HG03469 (cell line): ENCODE data around the gene DTX1.
"Not testable (repeated sequence)": the region's sequence is repeated elsewhere in the genome, so short reads cannot be mapped to it uniquely, and the experiment has no call there.

Experiments used
- ATAC-seq: cut with Tn5 transposase; IDR thresholded peaks from one replicate; pipeline ENCODE4 v1.9.1; 2021; ENCODE audit warnings: mild to moderate bottlenecking, moderate library complexity, moderate number of reproducible peaks; ENCODE audit not compliant: unreplicated experiment

DTX1 gene

DNA sequence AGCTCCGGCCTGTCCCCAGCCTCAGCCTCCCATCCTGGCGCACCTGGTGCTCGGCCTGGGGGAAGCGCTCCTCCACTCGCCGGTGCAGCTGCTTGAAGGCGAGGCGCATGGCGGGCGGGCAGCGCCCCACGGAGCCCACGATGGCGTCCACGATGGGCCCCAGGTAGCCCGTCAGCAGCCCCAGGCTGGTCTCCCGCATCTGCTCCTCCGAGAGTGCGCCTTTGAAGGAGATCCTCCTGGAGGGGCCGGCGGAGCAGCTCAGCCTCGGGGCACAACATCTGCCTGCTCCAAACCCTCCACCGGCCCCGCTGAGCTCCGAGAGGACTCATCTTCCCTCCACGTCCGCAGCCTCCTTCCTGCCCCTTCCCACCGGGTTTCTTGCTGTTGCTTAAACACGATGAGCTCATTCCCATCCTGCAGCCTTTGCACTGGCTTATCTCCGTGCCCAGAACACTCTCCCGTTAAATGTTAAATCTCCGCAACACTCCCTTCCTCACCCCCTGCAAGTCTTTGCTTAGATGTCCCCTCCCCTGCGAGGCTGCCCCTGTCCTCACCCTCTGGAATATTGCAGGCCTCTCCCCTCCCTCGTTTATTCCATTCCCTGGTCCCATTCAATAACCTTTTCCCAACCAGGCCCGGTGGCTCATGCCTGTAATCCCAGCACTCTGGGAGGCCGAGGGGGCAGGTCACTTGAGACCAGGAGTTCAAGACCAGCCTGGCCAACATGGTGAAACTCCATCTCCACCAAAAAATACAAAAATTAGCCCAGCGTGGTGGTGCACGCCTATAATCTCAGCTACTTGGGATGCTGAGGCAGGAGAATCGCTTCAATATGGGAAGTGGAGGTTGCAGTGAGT is 55.7 kb downstream of the DTX1 start:
- no peak for ATAC-seq

DNA sequence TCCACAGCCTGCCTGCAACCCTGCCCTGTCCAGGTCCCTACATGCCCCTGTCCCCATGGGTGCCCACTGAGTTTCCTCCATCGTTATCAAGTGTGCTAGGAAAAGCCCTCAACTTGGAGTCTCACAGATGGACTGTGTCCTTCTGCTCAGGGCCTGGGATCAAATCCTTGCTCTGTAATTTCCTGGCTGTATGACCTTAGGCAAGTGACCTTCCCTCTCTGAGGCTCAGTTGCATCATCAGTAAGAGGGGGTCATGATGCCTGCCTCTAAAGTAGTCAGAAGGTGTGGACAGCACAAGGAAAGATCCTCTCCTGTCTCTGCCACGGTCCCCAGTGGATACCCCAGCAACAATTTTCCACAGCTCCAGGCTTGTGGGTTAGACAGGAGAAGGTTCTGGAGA is 56.9 kb downstream of the DTX1 start:
- no peak for ATAC-seq

DNA sequence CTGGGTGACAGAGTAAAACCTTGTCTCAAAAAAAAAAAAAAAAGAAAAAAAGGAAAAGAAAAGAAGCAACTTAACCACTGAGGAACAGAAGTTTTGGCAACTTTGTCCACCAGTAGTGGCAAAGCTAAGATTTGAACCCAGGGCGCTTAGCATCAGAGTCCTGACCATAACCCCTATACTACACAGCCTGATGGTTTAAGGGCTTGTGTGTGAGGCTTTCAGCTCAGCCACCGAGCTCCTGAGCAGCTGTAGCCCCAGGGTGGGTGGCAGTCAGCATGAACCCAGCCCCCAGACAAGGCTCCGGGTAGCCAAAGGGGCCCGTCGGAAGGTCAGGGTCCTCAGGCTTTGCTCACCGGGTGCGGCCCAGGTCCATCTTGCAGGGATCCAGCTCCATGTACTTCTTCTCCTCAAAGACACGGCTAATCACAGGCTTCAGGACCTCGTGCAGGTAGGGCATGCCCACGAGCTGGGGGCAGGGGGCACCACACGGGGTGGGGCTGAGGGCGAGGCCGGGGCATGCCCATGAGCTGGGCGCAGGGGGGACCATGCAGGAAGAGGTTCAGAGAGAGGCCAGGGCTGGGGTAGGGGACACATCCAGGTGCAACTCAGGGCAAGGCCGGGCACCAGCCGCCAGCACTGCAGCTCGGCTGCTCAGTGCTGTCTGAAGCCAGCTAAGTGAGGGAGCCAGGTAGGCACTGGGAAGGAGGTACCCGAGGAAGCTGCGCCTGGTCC is 58.1 kb downstream of the DTX1 start:
- ATAC-seq = no peak

DNA sequence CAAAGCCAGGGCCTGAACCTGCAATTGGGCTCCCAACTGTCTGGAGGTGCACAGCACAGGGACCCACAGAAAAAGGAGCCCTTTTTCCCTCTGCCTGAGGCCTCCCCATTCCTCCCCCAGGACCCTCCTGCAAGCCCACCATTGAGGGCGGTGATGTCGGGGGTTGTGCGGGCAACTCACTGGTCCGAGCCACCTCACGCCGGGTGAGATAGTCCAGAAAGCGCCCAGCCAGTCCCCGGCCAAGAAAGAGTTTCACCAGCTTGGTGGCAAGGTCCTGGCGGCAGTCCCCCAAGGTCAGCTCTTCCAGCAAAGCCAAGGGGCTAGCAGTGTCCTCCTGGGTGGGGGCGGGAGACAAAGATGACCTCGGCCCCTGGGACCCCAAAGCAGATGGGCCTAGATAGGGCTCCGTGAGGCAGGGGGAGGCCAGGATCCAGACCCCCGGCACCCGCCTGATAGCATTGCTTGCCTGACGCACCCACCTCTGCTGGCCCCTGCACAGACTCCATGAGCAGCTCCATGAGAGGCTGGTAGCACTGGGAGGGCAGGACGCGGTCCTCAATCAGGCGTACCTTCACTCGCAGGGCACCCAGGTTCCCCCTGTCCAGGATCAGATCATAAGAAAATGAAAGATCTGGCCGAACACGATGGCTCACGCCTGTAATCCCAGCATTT is 59.1 kb downstream of the DTX1 start:
- ATAC-seq = no peak

DNA sequence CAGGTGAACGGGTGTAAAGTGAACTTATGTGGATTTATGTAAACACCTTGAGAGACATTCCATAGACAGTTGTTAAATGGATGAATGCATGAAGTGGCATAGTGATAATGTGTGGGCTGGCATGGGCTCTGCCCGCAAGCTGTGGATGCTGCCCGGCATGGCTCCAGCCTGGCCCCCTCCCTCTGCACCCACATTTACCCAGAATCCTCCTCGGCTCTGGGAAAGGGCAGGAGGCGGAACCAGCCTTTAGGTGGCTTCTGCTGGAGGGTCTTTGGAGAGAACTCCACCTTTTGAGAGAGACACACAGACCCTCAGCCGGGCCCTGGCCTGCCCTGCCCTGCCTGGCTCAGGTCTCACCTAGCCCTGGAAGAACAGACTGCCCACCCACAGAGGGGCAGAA is 60.3 kb downstream of the DTX1 start:
- ATAC-seq = no peak

DNA sequence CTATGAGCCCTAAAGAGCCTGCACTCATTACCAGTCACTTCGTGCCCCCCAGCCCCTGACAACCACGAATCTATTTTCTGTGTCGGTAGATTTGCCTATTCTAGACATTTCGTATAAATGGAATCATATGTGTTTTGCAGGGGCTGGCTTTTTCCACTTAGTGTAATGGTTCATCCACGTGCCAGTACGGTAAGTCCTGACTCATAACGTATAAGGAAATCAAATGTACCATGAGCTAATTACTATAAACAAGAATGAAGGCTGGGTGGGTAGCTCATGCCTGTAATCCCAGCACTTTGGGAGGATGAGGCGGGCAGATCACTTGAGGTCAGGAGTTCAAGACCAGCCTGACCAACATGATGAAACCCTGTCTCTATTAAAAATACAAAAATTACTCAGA is 61.2 kb downstream of the DTX1 start:
- not testable (repeated sequence) for ATAC-seq

DNA sequence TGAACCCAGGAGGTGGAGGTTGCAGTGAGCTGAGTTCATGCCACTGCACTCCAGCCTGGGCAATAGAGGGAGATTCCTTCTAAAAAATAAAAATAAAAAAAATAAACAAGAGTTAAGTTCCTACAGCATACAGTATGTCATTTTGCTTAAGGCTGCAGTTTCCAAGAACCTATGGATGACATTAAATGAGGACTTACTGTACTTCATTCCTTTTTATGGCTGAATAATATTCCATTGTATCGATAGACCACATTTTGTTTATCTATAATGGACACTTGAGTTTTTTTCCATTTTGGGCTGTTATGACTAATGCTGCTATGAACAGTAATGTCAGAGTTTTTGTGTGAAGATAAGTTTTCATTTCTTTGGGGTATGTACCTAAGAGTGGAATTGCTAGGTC is 61.6 kb downstream of the DTX1 start:
- no peak for ATAC-seq

DNA sequence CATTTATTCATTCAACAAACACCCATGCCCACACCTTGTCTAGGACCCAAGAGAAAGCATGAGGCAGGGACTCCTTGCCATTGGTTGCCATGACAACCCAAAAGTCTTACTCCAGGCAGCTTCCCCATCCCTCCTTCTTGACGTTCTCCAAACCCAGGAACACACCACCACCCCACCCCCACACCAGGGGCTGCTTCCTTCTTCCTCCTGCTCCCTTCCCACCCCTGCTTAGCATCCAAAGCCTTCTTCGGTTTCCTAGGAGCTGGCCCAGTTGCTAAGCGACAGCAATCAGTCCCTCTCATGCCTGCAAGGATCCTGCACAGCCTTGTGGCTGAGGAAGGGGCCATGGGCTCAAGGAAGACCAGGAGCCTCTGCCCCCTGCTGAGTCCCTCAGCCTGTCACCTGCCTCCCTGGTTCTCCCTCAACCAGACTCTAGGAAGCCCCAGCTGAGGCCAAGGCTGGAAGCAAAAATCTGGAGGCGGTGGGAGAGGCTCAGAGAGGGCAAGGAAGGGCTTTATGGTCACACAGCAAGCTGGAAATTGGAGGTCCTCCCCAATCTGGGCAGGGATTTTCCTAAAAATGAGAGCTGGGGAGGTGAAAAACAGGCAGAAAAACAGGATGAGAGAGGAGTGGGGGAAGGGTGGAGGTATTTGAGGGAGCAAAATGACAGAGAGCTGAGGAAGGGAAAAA is 63.6 kb downstream of the DTX1 start:
- ATAC-seq = no peak

DNA sequence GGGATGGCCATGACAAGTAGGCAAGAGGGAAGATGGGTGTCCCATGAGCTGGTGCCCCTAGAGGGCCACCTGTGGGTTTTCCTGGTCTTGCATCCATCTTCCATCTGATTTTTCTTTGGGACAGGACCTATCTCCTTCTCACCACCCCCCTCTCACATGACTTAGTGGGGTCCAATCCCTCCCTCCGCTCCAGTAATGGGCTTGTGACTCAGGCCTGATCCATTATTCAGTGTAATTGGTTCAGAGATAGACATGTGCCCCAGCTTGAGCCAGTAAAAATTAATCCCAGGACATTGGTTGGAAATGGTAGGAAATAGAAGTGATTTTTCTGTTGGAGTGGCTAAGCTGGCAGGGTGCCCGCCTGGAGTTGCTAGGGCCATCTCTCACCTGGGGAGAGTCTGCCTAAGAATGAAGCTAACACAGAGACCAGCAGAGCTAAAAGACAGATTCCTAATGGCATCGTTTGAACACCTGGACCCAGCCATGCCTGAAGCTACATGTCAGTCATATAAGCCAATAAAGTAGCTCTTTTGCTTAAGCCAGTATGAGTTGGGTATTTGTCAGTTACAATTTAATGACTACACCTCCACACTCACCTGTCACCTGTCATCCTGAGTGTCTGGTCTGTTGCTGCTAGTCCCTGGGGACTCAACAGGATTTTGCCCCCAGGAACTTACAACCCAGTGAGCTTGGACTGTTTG is 64.3 kb downstream of the DTX1 start:
- ATAC-seq = no peak

DNA sequence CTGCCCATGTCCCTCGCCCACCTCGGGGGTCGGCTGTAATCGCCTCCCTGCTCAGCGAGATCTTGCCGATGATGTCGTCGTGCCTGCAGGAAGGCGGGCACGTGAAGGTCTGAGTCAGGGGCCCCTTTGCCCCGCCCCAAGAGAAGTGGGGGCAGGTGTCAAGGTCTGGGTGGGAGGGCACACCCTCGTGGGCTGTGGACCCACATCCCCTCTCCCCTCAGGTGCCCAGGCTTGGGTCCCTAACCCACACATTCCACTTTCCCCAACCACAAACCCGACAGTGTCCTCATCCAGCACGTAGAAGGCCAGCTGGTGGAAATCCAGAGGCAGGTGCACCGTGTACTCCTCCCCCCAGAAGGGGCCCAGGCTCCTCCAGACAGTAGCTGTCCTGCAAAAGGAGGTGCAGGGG is 71.3 kb downstream of the DTX1 start:
- ATAC-seq = no peak

DNA sequence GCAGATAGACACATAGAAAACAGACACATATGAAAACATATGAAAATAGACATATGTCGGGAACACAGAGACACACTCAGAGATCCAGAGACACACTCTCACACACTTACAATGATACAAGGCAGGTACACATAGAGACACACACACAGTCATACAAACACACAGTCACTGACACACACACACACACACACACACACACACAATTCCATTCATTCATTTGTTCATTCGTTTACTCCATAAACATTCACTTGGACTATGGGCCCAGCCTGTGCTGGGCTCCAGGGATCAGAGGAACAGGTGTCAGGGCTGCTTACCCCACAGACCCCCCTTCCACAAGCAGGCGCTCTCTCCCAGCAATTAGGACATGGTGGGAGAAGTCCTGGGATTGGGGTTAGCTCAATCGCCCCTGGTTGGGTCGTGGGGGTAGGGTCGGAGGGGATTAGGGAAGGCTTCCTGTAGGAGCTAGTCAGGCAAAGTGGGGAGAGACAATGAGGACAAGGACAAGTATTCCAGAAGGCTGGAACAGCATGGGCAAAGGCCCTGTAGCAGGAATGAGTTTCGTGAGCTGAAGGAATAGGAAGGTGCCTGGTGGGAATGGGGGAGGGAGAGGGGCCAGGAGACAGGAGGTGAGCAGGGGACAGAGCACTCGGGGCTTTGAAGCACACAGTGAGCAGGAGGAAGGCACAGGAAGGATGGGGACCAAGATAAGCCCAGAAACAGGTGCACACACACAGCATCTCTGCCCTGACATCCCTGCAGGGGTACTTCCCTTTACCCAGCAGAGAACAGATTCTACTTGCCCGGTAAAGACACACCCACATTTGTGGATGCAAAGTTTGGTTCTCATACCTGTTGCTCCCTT is 72.5 kb downstream of the DTX1 start:
- no peak for ATAC-seq

DNA sequence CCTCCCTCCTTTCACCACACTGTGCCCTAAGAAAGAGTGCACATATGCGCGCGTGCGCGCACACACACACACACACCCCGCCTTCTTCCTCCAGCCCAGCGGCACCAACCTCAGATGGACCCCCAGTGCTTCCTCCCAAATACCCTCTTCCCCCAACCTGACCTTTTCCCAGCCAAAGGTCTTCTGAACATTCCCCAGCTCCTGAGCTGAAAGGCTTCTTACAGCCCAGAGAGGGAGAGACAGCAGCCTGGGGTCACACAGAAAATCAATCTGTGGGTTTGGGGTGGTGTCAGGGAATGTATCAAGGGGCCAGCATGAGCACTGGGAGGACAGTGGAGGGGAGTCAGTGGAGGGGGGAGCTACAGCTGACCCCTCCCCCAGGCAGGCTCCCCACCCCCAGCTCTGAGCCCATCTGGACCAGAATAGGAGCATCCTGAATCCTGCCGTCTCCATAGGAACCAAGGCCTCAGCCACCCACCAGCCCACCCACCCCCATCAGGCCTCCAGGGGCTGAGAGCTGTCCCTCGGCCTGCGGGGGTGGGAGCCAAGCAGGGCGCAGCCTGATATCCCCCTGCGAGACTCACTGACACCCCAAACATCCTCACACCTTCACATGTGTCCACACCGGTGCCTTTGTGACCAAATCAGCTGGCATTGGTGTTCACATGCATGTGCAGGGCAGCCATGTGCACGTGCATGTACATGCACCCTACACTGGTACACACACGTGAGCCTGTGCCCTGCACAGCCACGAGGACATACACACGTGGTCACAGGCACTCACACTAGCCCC is 73.3 kb downstream of the DTX1 start:
- ATAC-seq = no peak

DNA sequence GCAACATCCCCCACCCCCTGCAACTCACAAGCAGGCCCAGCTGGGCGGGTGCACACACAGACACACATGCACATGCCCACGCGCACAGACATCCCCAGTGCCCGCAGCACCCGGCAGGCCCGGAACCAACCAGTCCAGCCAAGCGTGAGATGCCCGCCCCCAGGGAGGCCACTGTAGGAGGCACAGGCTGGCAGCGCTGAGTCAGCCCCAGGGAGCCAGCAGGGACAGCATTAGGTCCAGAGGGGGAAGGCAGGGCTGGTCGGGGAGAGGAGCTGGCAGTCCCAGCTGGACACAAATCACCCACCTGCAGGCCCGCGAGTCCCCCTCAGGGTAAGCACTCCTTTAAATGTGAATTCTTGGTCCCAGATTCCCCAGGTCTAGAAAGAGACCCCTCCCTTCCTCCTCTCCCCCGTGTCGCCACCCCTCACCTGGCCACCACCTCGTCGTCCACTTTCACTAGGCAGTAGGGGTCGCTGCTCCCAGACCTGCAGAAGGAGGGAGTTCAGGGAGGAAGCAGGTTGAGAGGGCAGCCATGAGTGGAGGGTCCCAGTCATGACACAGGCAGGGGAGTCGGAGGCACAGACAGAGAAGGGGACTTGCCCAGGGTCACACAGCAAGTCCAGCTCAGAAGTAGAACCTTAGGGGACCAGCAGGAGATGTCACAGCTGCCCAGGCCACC is 74.1 kb downstream of the DTX1 start:
- no peak for ATAC-seq

DNA sequence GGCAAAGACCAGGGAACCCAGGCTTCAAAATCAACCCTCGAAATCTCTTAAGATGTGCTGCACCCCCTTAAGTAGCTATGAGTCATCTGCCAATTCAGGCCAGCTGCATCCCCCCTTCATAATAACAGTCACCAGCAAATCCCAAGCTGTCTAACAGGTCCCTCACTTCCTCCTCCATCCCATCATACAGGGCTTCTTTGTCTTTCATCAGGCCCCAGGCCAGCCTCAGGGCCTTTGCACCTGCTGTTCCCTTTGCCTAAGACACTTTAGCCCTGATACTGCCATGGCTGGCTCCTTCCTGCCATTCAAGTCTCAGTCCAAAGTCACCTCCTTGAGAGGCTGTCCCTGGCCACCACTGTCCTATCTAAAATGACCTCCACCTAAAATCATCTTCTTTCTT is 75.0 kb downstream of the DTX1 start:
- no peak for ATAC-seq

DNA sequence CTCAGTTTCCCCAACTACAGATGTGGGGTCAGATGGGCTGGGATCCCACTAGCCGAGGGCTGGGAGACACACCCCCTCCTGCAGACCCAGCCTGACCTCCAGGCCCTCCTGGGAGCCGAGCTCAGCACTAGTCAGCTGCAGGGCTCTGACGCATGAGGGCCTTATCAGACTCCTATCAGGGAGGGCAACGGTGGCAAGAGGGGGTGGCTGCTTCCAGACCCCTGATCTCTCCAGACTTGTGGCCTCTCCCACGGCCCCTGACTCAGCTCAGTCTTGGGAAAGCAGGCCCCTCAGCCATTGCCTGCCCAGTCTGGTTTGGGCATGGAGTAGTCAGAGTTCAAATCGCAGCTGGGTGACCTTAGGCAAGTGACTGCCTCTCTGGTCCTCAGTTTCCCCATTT is 76.5 kb downstream of the DTX1 start:
- ATAC-seq = no peak

DNA sequence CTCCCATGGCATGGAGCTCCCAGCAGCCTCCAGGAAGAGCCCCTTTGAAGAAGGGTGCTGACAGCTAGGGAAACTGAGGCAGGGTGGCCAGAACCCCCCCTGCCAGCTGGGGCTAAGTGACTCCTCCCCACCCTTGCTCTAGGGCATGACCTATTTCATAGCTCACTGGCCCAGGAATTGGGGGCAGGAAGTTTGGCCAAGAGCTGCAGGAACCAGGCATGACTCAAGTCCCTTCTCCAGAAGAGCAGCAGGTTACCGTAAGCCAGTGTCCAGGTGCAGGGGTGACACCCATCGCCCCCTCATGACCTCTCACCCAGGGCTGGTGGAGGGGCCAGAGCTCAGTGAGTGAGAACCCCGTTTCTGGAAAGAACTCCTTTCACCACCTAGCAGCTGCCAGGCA is 77.1 kb downstream of the DTX1 start:
- ATAC-seq = no peak

DNA sequence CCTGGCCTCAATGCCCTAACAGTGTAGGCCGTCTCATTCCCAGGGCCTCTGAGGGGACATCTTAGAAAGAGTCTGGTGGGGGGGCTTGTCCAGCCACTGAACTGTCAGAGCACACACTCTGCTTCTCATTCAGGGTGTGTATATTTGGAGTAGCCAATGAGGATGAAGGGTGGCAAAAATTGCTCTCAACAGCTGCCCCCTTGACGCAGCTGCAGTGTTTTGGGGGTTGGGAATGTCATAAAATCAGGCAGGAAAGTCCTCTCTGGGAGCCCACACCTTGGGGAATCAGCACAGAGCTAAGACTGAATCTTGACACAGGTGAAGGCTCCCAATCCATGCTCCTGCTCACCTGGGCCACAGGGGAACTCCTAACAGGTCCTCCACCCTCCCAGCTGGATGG is 77.5 kb downstream of the DTX1 start:
- ATAC-seq = no peak

DNA sequence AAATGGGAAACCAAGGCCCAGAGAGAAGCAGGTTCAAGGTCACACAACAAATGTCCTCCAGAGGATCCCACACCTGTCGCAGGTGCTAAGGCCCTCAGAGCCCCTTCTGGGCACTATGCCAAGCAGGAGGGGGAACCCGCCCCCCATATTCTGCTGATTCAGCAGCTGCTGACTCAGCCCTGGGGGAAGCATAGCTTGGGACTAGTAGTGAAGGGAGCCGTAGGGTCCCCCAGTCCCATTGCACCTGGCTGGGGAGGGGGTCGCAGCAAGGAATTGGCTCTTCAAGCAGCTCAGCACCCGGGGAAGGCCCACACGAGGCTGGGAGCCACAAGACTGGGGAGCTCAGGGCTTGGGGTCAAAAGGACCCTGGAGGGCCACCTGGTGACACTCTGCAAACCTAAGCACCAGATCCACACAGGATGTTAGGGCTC is 78.0 kb downstream of the DTX1 start:
- no peak for ATAC-seq
